ACC112 (cell line): ENCODE measurements around the gene LCLAT1.

Experiments used
- H2AFZ ChIP-seq: fragments of 200-600 bp; sonication (generic); one replicate; pipeline ENCODE4 v1.6.0; 2017; ENCODE audit warnings: antibody characterized with exemption, low read length; ENCODE audit not compliant: unreplicated experiment
- H3K27ac ChIP-seq: fragments of 200-600 bp; sonication (generic); 2 replicates; pipeline ENCODE4 v1.5.1; 2014; ENCODE audit warnings: low read depth, mild to moderate bottlenecking, antibody characterized with exemption, low read length, moderate library complexity
- H3K27me3 ChIP-seq: fragments of 200-600 bp; sonication (generic); 2 replicates; pipeline ENCODE4 v1.6.1; 2014; ENCODE audit warnings: mild to moderate bottlenecking, antibody characterized with exemption, low read length, moderate library complexity, mixed read lengths; ENCODE audit not compliant: insufficient read depth
- H3K36me3 ChIP-seq: fragments of 200-600 bp; sonication (generic); 2 replicates; pipeline ENCODE4 v1.6.1; 2016; ENCODE audit warnings: mild to moderate bottlenecking, antibody characterized with exemption, low read length, moderate library complexity, mixed read lengths; ENCODE audit not compliant: insufficient read depth
- H3K4me1 ChIP-seq: fragments of 200-600 bp; sonication (generic); one replicate; pipeline ENCODE4 v1.6.1; 2016; ENCODE audit warnings: low read length, mixed read lengths; ENCODE audit not compliant: insufficient read depth, unreplicated experiment, control insufficient read depth
- H3K4me3 ChIP-seq: fragments of 200-600 bp; sonication (generic); 2 replicates; pipeline ENCODE4 v1.5.1; 2014; ENCODE audit warnings: mild to moderate bottlenecking, low read depth, low read length
- H3K79me2 ChIP-seq: fragments of 200-600 bp; sonication (generic); one replicate; pipeline ENCODE4 v1.6.0; 2016; ENCODE audit warnings: low read length; ENCODE audit not compliant: control insufficient read depth, unreplicated experiment, insufficient read depth

The LCLAT1 gene

GRCh38 chr2:30655211-30655610 lies 208.2 kb downstream of the LCLAT1 start:
- Histone ChIP-seq H3K36me3 (no peaks in the 10 kb centered on the region), H2AFZ (no peak overlapping the region), H3K4me3 (no peak overlapping the region), H3K79me2 (no peaks in the 10 kb centered on the region), H3K27ac (no peak overlapping the region), H3K27me3 (peaks cover 13% of the 10 kb centered on the region), H3K4me1 (no peaks in the 10 kb centered on the region)

- Histone ChIP-seq H3K27ac (no peak overlapping the region), H3K79me2 (no peaks in the 10 kb centered on the region), H3K36me3 (no peaks in the 10 kb centered on the region), H3K4me1 (no peaks in the 10 kb centered on the region), H3K4me3 (no peak overlapping the region), H3K27me3 (peaks cover 13% of the 10 kb centered on the region), H2AFZ (no peak overlapping the region)
Measured at GRCh38 chr2:30655660-30656059, 208.6 kb downstream of the LCLAT1 start.

- no peaks in the 10 kb centered on the region for H3K4me1 ChIP-seq
- no peak overlapping the region for H3K4me3 ChIP-seq
- H3K27ac ChIP-seq = no peak overlapping the region
- no peak overlapping the region for H2AFZ ChIP-seq
- no peaks in the 10 kb centered on the region for H3K36me3 ChIP-seq
- H3K27me3 ChIP-seq = peaks cover 13% of the 10 kb centered on the region
- H3K79me2 ChIP-seq = no peaks in the 10 kb centered on the region
Measured at GRCh38 chr2:30656079-30656478, 209.0 kb downstream of the LCLAT1 start.

GRCh38 chr2:30661173-30662107 lies 214.4 kb downstream of the LCLAT1 start:
- no peak overlapping the region for H2AFZ ChIP-seq
- peaks cover 8% of the 10 kb centered on the region; the same call in 1 of the 2 replicates for H3K27me3 ChIP-seq
- H3K79me2 ChIP-seq = no peaks in the 10 kb centered on the region
- peaks cover 22% of the 10 kb centered on the region for H3K4me1 ChIP-seq
- H3K36me3 ChIP-seq = peaks cover 3% of the 10 kb centered on the region; the same call in 1 of the 2 replicates
- H3K27ac ChIP-seq = no peak overlapping the region
- H3K4me3 ChIP-seq = no peak overlapping the region

GRCh38 chr2:30662268-30663131 lies 215.5 kb downstream of the LCLAT1 start:
- Histone ChIP-seq H3K79me2 (no peaks in the 10 kb centered on the region), H3K27me3 (peaks cover 8% of the 10 kb centered on the region; the same call in 1 of the 2 replicates), H3K4me3 (no peak overlapping the region), H3K36me3 (peaks cover 3% of the 10 kb centered on the region; the same call in 1 of the 2 replicates), H2AFZ (no peak overlapping the region), H3K27ac (no peak overlapping the region), H3K4me1 (peaks cover 23% of the 10 kb centered on the region)

GRCh38 chr2:30663321-30663720 lies 216.3 kb downstream of the LCLAT1 start:
- Histone ChIP-seq H3K4me1 (peaks cover 23% of the 10 kb centered on the region), H2AFZ (no peak overlapping the region), H3K79me2 (no peaks in the 10 kb centered on the region), H3K4me3 (no peak overlapping the region), H3K27ac (no peak overlapping the region), H3K36me3 (peaks cover 3% of the 10 kb centered on the region; the same call in 1 of the 2 replicates), H3K27me3 (peaks cover 5% of the 10 kb centered on the region; the same call in 1 of the 2 replicates)

- H3K27me3 ChIP-seq = peaks cover under 1% of the 10 kb centered on the region; the same call in 1 of the 2 replicates
- peaks cover 23% of the 10 kb centered on the region for H3K4me1 ChIP-seq
- H3K79me2 ChIP-seq = no peaks in the 10 kb centered on the region
- no peak overlapping the region for H3K4me3 ChIP-seq
- peaks cover 3% of the 10 kb centered on the region; the same call in 1 of the 2 replicates for H3K36me3 ChIP-seq
- no peak overlapping the region for H2AFZ ChIP-seq
- no peak overlapping the region for H3K27ac ChIP-seq
Measured at GRCh38 chr2:30663806-30664205, 216.8 kb downstream of the LCLAT1 start.

- peaks cover 23% of the 10 kb centered on the region for H3K4me1 ChIP-seq
- peak overlapping the region; percentile 92 for H2AFZ ChIP-seq
- peaks cover 3% of the 10 kb centered on the region; the same call in 1 of the 2 replicates for H3K36me3 ChIP-seq
- H3K4me3 ChIP-seq = peak overlapping the region; percentile 37; the same call in 1 of the 2 replicates
- H3K79me2 ChIP-seq = no peaks in the 10 kb centered on the region
- peak overlapping the region; percentile 81 for H3K27ac ChIP-seq
- H3K27me3 ChIP-seq = no peaks in the 10 kb centered on the region; the same call in 1 of the 2 replicates
Measured at GRCh38 chr2:30664761-30665358, 217.8 kb downstream of the LCLAT1 start.

- peaks cover 3% of the 10 kb centered on the region; the same call in 1 of the 2 replicates for H3K36me3 ChIP-seq
- H3K27ac ChIP-seq = peak overlapping the region; percentile 81
- no peaks in the 10 kb centered on the region for H3K79me2 ChIP-seq
- no peak overlapping the region; the same call in 1 of the 2 replicates for H3K4me3 ChIP-seq
- no peaks in the 10 kb centered on the region for H3K27me3 ChIP-seq
- peak overlapping the region; percentile 83 for H2AFZ ChIP-seq
- H3K4me1 ChIP-seq = peaks cover 23% of the 10 kb centered on the region
Measured at GRCh38 chr2:30665761-30666265, 218.8 kb downstream of the LCLAT1 start.
